IMR-90 (cell line): ENCODE results near the gene ROR2.

Source experiments
- FOS ChIP-seq: fragments of 150-350 bp; IDR thresholded peaks from 2 replicates; pipeline ENCODE4 v1.6.1; 2016; ENCODE audit warnings: low read depth, low read length
- TF ChIP-seq, protein P1 (sequence below): conservative IDR thresholded peaks from 2 replicates; pipeline ENCODE4 v1.5.1; 2012; ENCODE audit warnings: mild to moderate bottlenecking, low read depth, low read length, improper control_type of control experiment

DNA sequence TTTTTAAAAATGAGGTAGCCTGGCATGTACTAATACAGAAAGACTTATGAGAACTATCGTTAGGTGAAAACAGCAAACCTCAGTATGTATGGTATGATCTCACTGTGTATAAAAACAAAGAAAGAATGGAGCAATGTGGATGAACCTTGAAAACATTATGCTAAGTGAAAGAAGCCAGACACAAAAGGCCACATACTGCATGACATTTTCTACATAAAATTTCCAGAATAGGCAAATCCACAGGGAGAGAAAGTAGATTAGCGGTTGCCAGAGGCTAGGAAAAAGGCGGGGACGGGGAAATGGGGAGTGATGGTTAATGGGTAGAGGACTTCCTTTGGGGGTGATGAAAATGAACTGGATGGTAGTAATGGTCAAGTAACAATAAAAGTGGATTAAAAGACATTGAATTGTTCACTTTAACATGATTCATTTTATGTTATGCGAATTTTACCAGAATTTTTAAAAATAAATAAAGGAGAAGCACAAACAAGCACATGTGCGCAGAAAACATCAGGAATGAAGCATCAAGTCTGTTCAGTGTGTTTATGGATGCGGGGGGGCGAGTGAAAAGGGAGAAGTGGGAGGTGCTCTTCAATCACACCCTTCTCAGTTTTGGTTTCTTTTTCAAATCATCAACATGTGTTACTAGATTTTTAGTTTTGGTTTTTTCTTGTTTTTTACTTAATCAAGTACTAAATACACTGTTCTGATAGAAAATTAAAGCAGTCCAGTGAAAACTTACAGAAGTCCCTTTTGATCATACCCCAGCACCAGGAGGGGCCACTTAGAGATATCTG, 16.3 kb downstream of the ROR2 start:
- TF ChIP-seq, protein P1, sequence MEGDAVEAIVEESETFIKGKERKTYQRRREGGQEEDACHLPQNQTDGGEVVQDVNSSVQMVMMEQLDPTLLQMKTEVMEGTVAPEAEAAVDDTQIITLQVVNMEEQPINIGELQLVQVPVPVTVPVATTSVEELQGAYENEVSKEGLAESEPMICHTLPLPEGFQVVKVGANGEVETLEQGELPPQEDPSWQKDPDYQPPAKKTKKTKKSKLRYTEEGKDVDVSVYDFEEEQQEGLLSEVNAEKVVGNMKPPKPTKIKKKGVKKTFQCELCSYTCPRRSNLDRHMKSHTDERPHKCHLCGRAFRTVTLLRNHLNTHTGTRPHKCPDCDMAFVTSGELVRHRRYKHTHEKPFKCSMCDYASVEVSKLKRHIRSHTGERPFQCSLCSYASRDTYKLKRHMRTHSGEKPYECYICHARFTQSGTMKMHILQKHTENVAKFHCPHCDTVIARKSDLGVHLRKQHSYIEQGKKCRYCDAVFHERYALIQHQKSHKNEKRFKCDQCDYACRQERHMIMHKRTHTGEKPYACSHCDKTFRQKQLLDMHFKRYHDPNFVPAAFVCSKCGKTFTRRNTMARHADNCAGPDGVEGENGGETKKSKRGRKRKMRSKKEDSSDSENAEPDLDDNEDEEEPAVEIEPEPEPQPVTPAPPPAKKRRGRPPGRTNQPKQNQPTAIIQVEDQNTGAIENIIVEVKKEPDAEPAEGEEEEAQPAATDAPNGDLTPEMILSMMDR, result no peak
- TF ChIP-seq FOS, result no peak
